Neuron (in vitro differentiated cells): ENCODE data around the gene USP32.
A peak's percentile ranks its signal among the peaks of the same experiment; 100 is the strongest.

Experiments used
- H2AFZ ChIP-seq: one replicate; pipeline ENCODE4 v1.6.1; 2013; ENCODE audit warnings: low read depth, mild to moderate bottlenecking, inconsistent platforms, low read length, moderate library complexity
- H3K27me3 ChIP-seq: one replicate; pipeline ENCODE4 v1.6.1; 2013; ENCODE audit warnings: low read length; ENCODE audit not compliant: insufficient read depth
- H3K36me3 ChIP-seq: one replicate; pipeline ENCODE4 v1.6.1; 2013; ENCODE audit warnings: low read length; ENCODE audit not compliant: insufficient read depth
- H3K4me1 ChIP-seq: one replicate; pipeline ENCODE4 v1.6.1; 2013; ENCODE audit warnings: low read length; ENCODE audit not compliant: insufficient read depth
- H3K4me3 ChIP-seq: 2 replicates; pipeline ENCODE4 v1.5.1; 2013; ENCODE audit warnings: mild to moderate bottlenecking, low read length, moderate library complexity
- H3K9me3 ChIP-seq: one replicate; pipeline ENCODE4 v1.6.1; 2013; ENCODE audit warnings: low read length

Gene USP32

GRCh38 chr17:60160829-60161501 lies 231.0 kb downstream of the USP32 start:
- H3K4me1 ChIP-seq, result peaks cover 35% of the 10 kb centered on the region
- H3K4me3 ChIP-seq, result no peak overlapping the region
- no peaks in the 10 kb centered on the region for H3K36me3 ChIP-seq

GRCh38 chr17:60159479-60159866 lies 232.5 kb downstream of the USP32 start:
- H2AFZ ChIP-seq, result no peak overlapping the region
- H3K4me1 ChIP-seq, result peaks cover 35% of the 10 kb centered on the region
- H3K9me3 ChIP-seq, result no peaks in the 10 kb centered on the region
- no peaks in the 10 kb centered on the region for H3K36me3 ChIP-seq
- peaks cover 30% of the 10 kb centered on the region for H3K27me3 ChIP-seq
- peak overlapping the region; percentile 16 for H3K4me3 ChIP-seq

More at GRCh38 chr17:60160829-60161501, 231.0 kb downstream of the USP32 start:
- H3K27me3 ChIP-seq, result peaks cover 17% of the 10 kb centered on the region
- H2AFZ ChIP-seq, result no peak overlapping the region
- H3K9me3 ChIP-seq, result no peaks in the 10 kb centered on the region

- H3K27me3 ChIP-seq, result peaks cover 31% of the 10 kb centered on the region
- H3K4me3 ChIP-seq, result peak overlapping the region; percentile 16
- H3K9me3 ChIP-seq, result no peaks in the 10 kb centered on the region
- H2AFZ ChIP-seq, result no peak overlapping the region
- H3K4me1 ChIP-seq, result peaks cover 35% of the 10 kb centered on the region
- no peaks in the 10 kb centered on the region for H3K36me3 ChIP-seq
These were observed 233.0 kb downstream of the USP32 start for GRCh38 chr17:60158751-60159478.

- no peaks in the 10 kb centered on the region for H3K9me3 ChIP-seq
- H2AFZ ChIP-seq, result no peak overlapping the region
- H3K27me3 ChIP-seq, result peaks cover 39% of the 10 kb centered on the region
- H3K36me3 ChIP-seq, result no peaks in the 10 kb centered on the region
- no peak overlapping the region for H3K4me3 ChIP-seq
- H3K4me1 ChIP-seq, result peaks cover 31% of the 10 kb centered on the region
These were observed 234.4 kb downstream of the USP32 start for GRCh38 chr17:60157487-60158040.

GRCh38 chr17:60156746-60157145 lies 235.2 kb downstream of the USP32 start:
- Histone ChIP-seq H3K27me3 (peaks cover 47% of the 10 kb centered on the region), H3K4me1 (peaks cover 22% of the 10 kb centered on the region), H3K36me3 (no peaks in the 10 kb centered on the region), H2AFZ (no peak overlapping the region), H3K9me3 (peaks cover 4% of the 10 kb centered on the region), H3K4me3 (no peak overlapping the region)

- Histone ChIP-seq H3K27me3 (peaks cover 56% of the 10 kb centered on the region), H3K9me3 (peaks cover 4% of the 10 kb centered on the region), H3K4me3 (no peak overlapping the region), H3K36me3 (no peaks in the 10 kb centered on the region), H3K4me1 (peaks cover 13% of the 10 kb centered on the region), H2AFZ (no peak overlapping the region)
These were observed 236.1 kb downstream of the USP32 start for GRCh38 chr17:60155815-60156214.

- Histone ChIP-seq H2AFZ (no peak overlapping the region), H3K27me3 (peaks cover 60% of the 10 kb centered on the region)
These were observed 236.5 kb downstream of the USP32 start for GRCh38 chr17:60155427-60155814.

GRCh38 chr17:60154616-60155426 lies 237.1 kb downstream of the USP32 start:
- peaks cover 4% of the 10 kb centered on the region for H3K9me3 ChIP-seq
- H3K27me3 ChIP-seq, result peaks cover 65% of the 10 kb centered on the region
- H2AFZ ChIP-seq, result no peak overlapping the region
- no peak overlapping the region for H3K4me3 ChIP-seq
- no peaks in the 10 kb centered on the region for H3K36me3 ChIP-seq
- H3K4me1 ChIP-seq, result peaks cover 13% of the 10 kb centered on the region

More at GRCh38 chr17:60155427-60155814, 236.5 kb downstream of the USP32 start:
- Histone ChIP-seq H3K36me3 (no peaks in the 10 kb centered on the region), H3K4me1 (peaks cover 13% of the 10 kb centered on the region), H3K4me3 (no peak overlapping the region), H3K9me3 (peaks cover 4% of the 10 kb centered on the region)

GRCh38 chr17:60153606-60154390 lies 238.1 kb downstream of the USP32 start:
- H3K9me3 ChIP-seq, result peaks cover 4% of the 10 kb centered on the region
- no peak overlapping the region for H2AFZ ChIP-seq
- no peaks in the 10 kb centered on the region for H3K36me3 ChIP-seq
- H3K4me3 ChIP-seq, result no peak overlapping the region
- peaks cover 9% of the 10 kb centered on the region for H3K4me1 ChIP-seq
- H3K27me3 ChIP-seq, result peaks cover 75% of the 10 kb centered on the region

GRCh38 chr17:60151355-60151754 lies 240.6 kb downstream of the USP32 start:
- Histone ChIP-seq H3K4me3 (no peak overlapping the region), H3K27me3 (peaks cover 80% of the 10 kb centered on the region), H3K9me3 (peaks cover 4% of the 10 kb centered on the region), H2AFZ (no peak overlapping the region), H3K36me3 (no peaks in the 10 kb centered on the region), H3K4me1 (peaks cover 7% of the 10 kb centered on the region)

GRCh38 chr17:60149691-60150582 lies 242.0 kb downstream of the USP32 start, which contains the start of gene CA4:
CA4 (plus strand) TSS chr17:60149973; CDS start chr17:60150035, 62 bp downstream.
- Histone ChIP-seq H3K4me1 (peaks cover 16% of the 10 kb centered on the region), H3K36me3 (no peaks in the 10 kb centered on the region), H3K4me3 (no peak within 1 kb of the TSS), H3K27me3 (peaks cover 71% of the 10 kb centered on the region), H3K9me3 (peaks cover 4% of the 10 kb centered on the region), H2AFZ (no peak within 1 kb of the TSS)
